ENCODE measurements around the gene CCDC81. TPM values are rescaled to one million over a fixed set of nuclear protein-coding genes. Genes with fewer than 3 reads are reported as not detected.
"Not testable (repeated sequence)": the region's sequence is repeated elsewhere in the genome, so short reads cannot be mapped to it uniquely, and the experiment has no call there.

Gene CCDC81
- polyA plus RNA-seq (2012; ENCODE audit: insufficient read depth, insufficient read length, low read depth), result 2.3 TPM

DNA sequence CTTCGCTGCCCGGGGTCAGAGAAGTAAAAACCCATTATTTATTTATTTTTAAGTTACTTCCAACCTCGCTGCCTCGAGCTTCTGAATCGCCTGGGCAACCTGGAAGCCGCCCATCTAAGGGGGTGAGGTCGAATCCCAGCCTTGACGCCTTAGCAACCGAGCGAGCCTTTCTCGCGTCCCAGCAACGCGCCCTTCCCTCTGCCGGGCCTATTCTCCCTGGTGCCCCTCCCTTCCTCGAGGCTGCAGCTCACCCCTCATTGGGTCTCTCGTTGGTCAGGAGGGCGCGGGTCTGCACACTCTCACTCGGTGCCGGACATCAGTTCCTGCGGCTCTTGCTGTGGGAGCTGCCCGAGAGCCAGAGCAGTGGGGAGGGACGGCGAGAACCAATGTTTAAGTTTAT lies at the start of gene CCDC81:
Gene CCDC81, plus strand, starts transcription at position 302 of the 400 bp plus-strand sequence. CDS start 277 bp downstream, outside the sequence.
- Histone ChIP-seq H3K4me3 (ENCODE audit: low read depth, low read length) (no peak within 1 kb of the TSS), H3K27me3 (no peaks in the 10 kb centered on the region), H3K9me3 (no peaks in the 10 kb centered on the region; the same call in 1 of the 2 replicates), H3K4me1 (no peaks in the 10 kb centered on the region; the same call in 1 of the 2 replicates), H3K36me3 (no peaks in the 10 kb centered on the region)
- TF ChIP-seq, protein P1, sequence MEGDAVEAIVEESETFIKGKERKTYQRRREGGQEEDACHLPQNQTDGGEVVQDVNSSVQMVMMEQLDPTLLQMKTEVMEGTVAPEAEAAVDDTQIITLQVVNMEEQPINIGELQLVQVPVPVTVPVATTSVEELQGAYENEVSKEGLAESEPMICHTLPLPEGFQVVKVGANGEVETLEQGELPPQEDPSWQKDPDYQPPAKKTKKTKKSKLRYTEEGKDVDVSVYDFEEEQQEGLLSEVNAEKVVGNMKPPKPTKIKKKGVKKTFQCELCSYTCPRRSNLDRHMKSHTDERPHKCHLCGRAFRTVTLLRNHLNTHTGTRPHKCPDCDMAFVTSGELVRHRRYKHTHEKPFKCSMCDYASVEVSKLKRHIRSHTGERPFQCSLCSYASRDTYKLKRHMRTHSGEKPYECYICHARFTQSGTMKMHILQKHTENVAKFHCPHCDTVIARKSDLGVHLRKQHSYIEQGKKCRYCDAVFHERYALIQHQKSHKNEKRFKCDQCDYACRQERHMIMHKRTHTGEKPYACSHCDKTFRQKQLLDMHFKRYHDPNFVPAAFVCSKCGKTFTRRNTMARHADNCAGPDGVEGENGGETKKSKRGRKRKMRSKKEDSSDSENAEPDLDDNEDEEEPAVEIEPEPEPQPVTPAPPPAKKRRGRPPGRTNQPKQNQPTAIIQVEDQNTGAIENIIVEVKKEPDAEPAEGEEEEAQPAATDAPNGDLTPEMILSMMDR (IDR thresholded peaks at IDR 0.05; ENCODE audit: low read depth, low read length), result no peak
- no peak for DNase-seq

DNA sequence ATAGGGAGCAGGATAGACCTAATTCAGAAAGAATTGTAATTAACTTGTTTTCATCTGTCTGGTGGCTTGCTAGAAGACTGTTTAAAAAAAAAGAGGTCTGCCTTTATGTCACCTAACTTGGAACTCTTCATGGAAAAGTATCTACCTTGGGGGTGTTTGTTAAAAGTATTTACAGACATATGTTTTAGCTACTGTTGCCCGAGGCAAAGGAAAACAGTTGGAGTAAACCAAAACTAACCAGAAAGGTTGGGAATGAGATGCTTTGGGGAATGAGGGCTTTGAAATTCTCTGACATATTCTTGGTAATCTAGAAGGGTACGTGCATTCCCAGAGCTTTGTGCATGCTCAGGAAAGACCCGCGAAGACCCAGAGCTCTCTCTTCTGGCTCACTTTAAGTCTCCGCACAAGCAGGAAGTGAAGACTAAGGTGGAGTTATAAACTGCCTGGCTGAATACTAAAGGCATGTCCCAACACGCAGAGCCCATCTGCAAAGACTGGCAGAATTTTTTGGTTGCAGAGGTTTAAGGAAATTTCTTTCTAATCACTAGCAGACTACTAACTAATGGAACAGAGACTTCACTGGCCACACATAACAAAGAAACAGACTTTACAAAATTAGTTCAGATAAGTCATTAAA lies 39.4 kb upstream of the CCDC81 start:
- no peaks in the 10 kb centered on the region for H3K9me3 ChIP-seq
- H3K27me3 ChIP-seq, result no peaks in the 10 kb centered on the region
- peaks cover 24% of the 10 kb centered on the region for H3K36me3 ChIP-seq
- H3K4me3 ChIP-seq (ENCODE audit: low read depth, low read length), result no peak overlapping the region
- TF ChIP-seq, protein P1 (IDR thresholded peaks at IDR 0.05; ENCODE audit: low read depth, low read length), result no peak
- DNase-seq, result no peak
- H3K4me1 ChIP-seq, result no peaks in the 10 kb centered on the region

DNA sequence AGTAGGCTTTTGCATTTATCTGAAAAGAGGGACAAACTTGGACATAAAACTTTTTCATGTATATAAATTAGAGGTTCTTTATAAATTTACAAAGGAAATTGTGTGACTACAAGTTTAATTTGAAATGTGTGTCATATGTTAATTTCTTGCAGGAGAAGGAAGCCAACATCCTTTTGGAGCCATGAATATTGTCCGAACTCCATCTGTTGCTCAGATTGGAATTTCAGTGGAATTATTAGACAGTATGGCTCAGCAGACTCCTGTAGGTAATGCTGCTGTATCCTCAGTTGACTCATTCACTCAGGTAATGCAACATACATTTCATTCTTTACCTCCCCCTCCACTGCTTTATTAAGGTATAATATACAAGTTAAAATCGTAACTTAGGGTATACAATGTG lies 37.5 kb upstream of the CCDC81 start:
- Histone ChIP-seq H3K36me3 (peaks cover 24% of the 10 kb centered on the region), H3K4me1 (no peaks in the 10 kb centered on the region), H3K27me3 (no peaks in the 10 kb centered on the region), H3K4me3 (ENCODE audit: low read depth, low read length) (no peak overlapping the region), H3K9me3 (no peaks in the 10 kb centered on the region)
- DNase-seq, result no peak
- TF ChIP-seq, protein P1 (IDR thresholded peaks at IDR 0.05; ENCODE audit: low read depth, low read length), result no peak

DNA sequence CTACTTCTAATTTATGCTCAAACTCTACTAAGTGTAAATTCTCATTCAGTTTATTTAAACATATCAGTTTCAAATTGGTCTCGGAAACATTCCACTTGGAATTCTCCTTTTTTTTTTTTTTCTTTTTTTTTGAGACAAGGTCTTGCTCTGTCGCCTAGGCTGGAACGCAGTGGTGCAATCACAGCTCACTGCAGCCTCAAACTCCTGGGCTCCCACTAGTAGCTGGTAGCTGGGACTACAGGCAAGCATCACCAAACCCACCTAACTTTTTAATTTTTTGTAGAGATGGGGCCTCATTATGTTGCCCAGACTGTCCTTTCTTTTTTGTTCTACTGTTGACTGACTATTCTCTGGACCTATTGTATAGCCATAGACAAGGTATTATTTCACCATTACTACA lies 33.3 kb upstream of the CCDC81 start:
- TF ChIP-seq, protein P1 (IDR thresholded peaks at IDR 0.05; ENCODE audit: low read depth, low read length), result no peak
- Histone ChIP-seq H3K4me3 (ENCODE audit: low read depth, low read length) (no peak overlapping the region), H3K27me3 (no peaks in the 10 kb centered on the region), H3K36me3 (peaks cover 16% of the 10 kb centered on the region), H3K9me3 (no peaks in the 10 kb centered on the region), H3K4me1 (no peaks in the 10 kb centered on the region)
- DNase-seq, result no peak

DNA sequence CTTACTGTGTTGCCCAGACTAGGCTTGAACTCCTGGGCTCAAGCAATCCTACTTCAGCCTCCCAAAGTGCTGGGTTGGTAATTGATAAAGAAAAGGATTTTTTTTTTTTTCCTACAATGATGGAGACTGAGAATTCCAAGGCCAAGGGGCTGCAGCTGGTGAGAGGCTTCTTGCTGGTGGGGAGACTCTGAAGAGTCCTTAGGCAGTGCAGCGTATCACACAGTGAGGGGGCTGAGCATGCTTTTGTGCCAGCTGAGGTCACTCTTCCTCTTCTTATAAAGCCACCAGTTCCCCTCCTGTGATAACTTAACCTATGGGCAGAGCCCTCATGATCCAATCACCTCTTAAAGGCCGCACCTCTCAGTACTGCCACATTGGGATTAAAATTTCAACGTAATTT lies 28.2 kb upstream of the CCDC81 start:
- Histone ChIP-seq H3K27me3 (no peaks in the 10 kb centered on the region), H3K9me3 (no peaks in the 10 kb centered on the region), H3K4me1 (no peaks in the 10 kb centered on the region), H3K4me3 (ENCODE audit: low read depth, low read length) (no peak overlapping the region), H3K36me3 (no peaks in the 10 kb centered on the region)
- DNase-seq, result no peak
- TF ChIP-seq, protein P1 (IDR thresholded peaks at IDR 0.05; ENCODE audit: low read depth, low read length), result no peak

DNA sequence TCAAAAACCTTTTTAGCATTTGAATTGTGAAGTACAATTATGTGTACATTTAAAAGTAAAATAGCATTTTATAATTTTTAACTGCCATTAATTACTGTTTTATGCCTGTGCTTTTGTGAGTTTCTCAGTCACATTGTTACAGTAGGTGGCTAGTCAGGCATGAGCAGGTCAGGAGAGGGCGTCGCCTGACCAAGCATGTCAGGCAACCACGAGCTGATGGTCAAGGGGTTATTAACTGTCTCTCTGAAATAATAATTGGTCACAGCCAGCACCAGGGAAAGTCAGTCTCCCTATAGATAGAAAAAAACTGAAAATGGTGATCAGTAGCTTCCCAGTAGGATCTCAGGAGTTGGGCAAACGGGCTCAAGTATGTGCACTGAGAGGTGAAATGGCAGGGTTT lies 19.4 kb upstream of the CCDC81 start:
- DNase-seq, result no peak
- Histone ChIP-seq H3K27me3 (0 out of 2 replicates have a peak, but pooled peaks cover 2% of the 10 kb centered on the region), H3K36me3 (no peaks in the 10 kb centered on the region), H3K4me1 (no peaks in the 10 kb centered on the region), H3K4me3 (ENCODE audit: low read depth, low read length) (no peak overlapping the region), H3K9me3 (no peaks in the 10 kb centered on the region)
- TF ChIP-seq, protein P1 (IDR thresholded peaks at IDR 0.05; ENCODE audit: low read depth, low read length), result no peak

DNA sequence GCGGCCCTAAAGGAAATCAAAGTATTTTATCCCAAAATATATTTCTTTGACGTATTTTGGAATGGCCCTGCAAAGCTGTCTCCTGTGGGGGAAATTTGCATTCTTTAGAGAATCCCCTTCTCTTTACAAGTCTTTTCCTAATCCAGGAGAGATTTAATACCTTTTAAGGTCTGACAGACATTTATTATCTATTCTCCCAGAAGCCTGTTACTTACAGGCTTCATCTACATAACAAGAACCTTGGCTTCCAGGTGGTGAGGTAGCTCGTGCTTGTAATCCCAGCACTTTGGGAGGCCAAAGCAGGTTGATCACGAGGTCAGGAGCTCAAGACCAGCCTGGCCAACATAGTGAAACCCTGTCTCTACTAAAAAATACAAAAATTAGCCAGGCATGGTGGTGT lies 17.3 kb upstream of the CCDC81 start:
- not testable (repeated sequence) for H3K4me3 ChIP-seq (ENCODE audit: low read depth, low read length)

More for the DNA sequence above, 17.3 kb upstream of the CCDC81 start:
- H3K36me3 ChIP-seq, H3K9me3 ChIP-seq, H3K4me1 ChIP-seq, H3K27me3 ChIP-seq, DNase-seq: not testable (repeated sequence)
